HepG2 (cell line): ENCODE data around the gene EFHC2. TPM values are rescaled to one million over a fixed set of nuclear protein-coding genes. Genes with fewer than 3 reads are reported as not detected.
"Not testable (repeated sequence)": the region's sequence is repeated elsewhere in the genome, so short reads cannot be mapped to it uniquely, and the experiment has no call there.

ENCODE experiments used
- ATAC-seq: fragments of 200-7000 bp; cut with Tn5 transposase; 3 replicates; pipeline ENCODE4 v1.9.1; 2020; ENCODE audit warnings: mild to moderate bottlenecking, moderate library complexity
- BruUV-seq: library from RNA; stranded (reverse); fragments of 400-500 nt; replicated peaks from 2 replicates; lab custom pipeline; 2021; lab: Mats Ljungman, UMichigan
- CTCF ChIA-PET: fragments of 300-600 bp; formaldehyde crosslinking; extraction: SDS; loops from one replicate; lab custom pipeline; 2021; ENCODE audit warnings: low total read pairs, inconsistent platforms, low intra/inter-chr PET ratio; lab: Yijun Ruan, JAX
- POLR2A ChIA-PET: fragments of 350-600 bp; sonication (Branson Sonifier 250); formaldehyde crosslinking; loops from one replicate; lab custom pipeline; 2020; ENCODE audit warnings: antibody characterized with exemption, inconsistent platforms; lab: Yijun Ruan, JAX
- DNase-seq: peaks from one replicate; pipeline ENCODE4 v3.0.0-alpha.2; 2015; ENCODE audit warnings: low spot score
- FAIRE-seq: peaks from 3 replicates; lab custom pipeline; 2011; peaks lifted over from hg19 to GRCh38; lab: Jason Lieb, UNC
- H2AFZ ChIP-seq: one replicate; pipeline ENCODE4 v1.6.1; 2011; ENCODE audit warnings: low read length, inconsistent platforms
- H3K27ac ChIP-seq: fragments of 300-600 bp; 3 replicates; pipeline ENCODE4 v1.8.0; 2011; ENCODE audit warnings: mixed run types, mild to moderate bottlenecking, mixed read lengths, low read length, inconsistent platforms; ENCODE audit not compliant: insufficient read depth; ENCODE audit errors: extremely low read length
- H3K27me3 ChIP-seq, 2 experiments: fragments of 200-600 bp in 1 of 2; 2 replicates in 1 of 2; 3 replicates in 1 of 2; pipeline versions ENCODE4 v1.6.0 to v1.8.0; 2011; ENCODE audit warnings: low read length in 2 of 2, mild to moderate bottlenecking in 2 of 2, moderate library complexity in 2 of 2, inconsistent platforms in 1 of 2; ENCODE audit not compliant: insufficient read depth in 2 of 2, control insufficient read depth in 1 of 2
- H3K36me3 ChIP-seq, 2 experiments: fragments of 200-600 bp in 1 of 2; replicated peaks in 1 of 2; 2 replicates in 1 of 2; 3 replicates in 1 of 2; pipeline versions ENCODE4 v1.5.1 to v1.8.0; 2011; ENCODE audit warnings: low read length in 2 of 2, inconsistent platforms in 1 of 2; ENCODE audit not compliant: insufficient read depth in 2 of 2, control insufficient read depth in 1 of 2
- H3K4me1 ChIP-seq: 2 replicates; pipeline ENCODE4 v1.5.1; 2012; ENCODE audit warnings: low read length, inconsistent platforms; ENCODE audit not compliant: insufficient read depth
- H3K4me2 ChIP-seq: 2 replicates; pipeline ENCODE4 v1.6.0; 2011; ENCODE audit warnings: low read depth, low read length, inconsistent platforms
- H3K4me3 ChIP-seq, 3 experiments: fragments of 200-600 bp in 1 of 3; sonication (generic), shearing (Covaris generic) in 1 of 3; replicated peaks in 1 of 3; 2 replicates each; pipeline ENCODE4 v1.5.1; 2011 to 2016; ENCODE audit warnings: low read length in 3 of 3, inconsistent platforms in 2 of 3, low read depth in 2 of 3, mild to moderate bottlenecking in 2 of 3, control low read depth in 1 of 3, mixed read lengths in 1 of 3; ENCODE audit not compliant: insufficient read depth in 1 of 3
- H3K79me2 ChIP-seq: one replicate; pipeline ENCODE4 v1.6.1; 2011; ENCODE audit warnings: low read length, inconsistent platforms; ENCODE audit not compliant: insufficient read depth
- H3K9ac ChIP-seq: 2 replicates; pipeline ENCODE4 v1.6.0; 2011; ENCODE audit warnings: mild to moderate bottlenecking, low read depth, low read length, inconsistent platforms; ENCODE audit not compliant: insufficient read depth
- H3K9me3 ChIP-seq: 2 replicates; pipeline ENCODE4 v1.5.1; 2012; ENCODE audit warnings: mild to moderate bottlenecking, low read length
- H4K20me1 ChIP-seq: 2 replicates; pipeline ENCODE4 v1.6.0; 2011; ENCODE audit warnings: inconsistent platforms, mild to moderate bottlenecking, low read length, moderate library complexity; ENCODE audit not compliant: insufficient read depth
- BRCA1 ChIP-seq: sonication (generic); formaldehyde crosslinking; IDR thresholded peaks from 2 replicates; pipeline ENCODE4 v1.4.0; 2020; ENCODE audit warnings: missing genetic modification reagents
- CC2D1A ChIP-seq: sonication (generic); formaldehyde crosslinking; IDR thresholded peaks from 2 replicates; pipeline ENCODE4 v1.8.1; 2023; ENCODE audit warnings: mild to moderate bottlenecking, missing genetic modification reagents
- IKZF5 ChIP-seq: IDR thresholded peaks from 2 replicates; pipeline ENCODE4 v1.6.1; 2018; ENCODE audit warnings: missing genetic modification reagents, mild to moderate bottlenecking, missing compliant biosample characterization
- ISL2 ChIP-seq: sonication (generic); formaldehyde crosslinking; IDR thresholded peaks from 2 replicates; pipeline ENCODE4 v1.5.0; 2020; ENCODE audit warnings: missing genetic modification reagents
- KDM4B ChIP-seq: sonication (generic); formaldehyde crosslinking; IDR thresholded peaks from 2 replicates; pipeline ENCODE4 v1.4.0; 2020; ENCODE audit warnings: missing genetic modification reagents
- NCOA2 ChIP-seq: sonication (generic); formaldehyde crosslinking; IDR thresholded peaks from 2 replicates; pipeline ENCODE4 v1.8.0; 2022; ENCODE audit warnings: inconsistent platforms
- ZNF205 ChIP-seq: IDR thresholded peaks from 2 replicates; pipeline ENCODE4 v1.6.1; 2018; ENCODE audit warnings: missing biosample characterization, missing genetic modification reagents
- ZNF275 ChIP-seq: sonication (generic); formaldehyde crosslinking; IDR thresholded peaks from 2 replicates; pipeline ENCODE4 v1.8.0; 2022; ENCODE audit warnings: missing genetic modification reagents, mild to moderate bottlenecking, inconsistent platforms, borderline replicate concordance
- WGBS: methylation state at CpG from one replicate; pipeline ENCODE4 v1.1.6; 2017; ENCODE audit warnings: low lambda C conversion rate; 5-methylcytosine and 5-hydroxymethylcytosine counted together
- in situ Hi-C: cut with HindIII; loops from 2 replicates; pipeline ENCODE4 v1.10.0; 2017; ENCODE audit warnings: low pct_unique_long_range_greater_than_20kb; ENCODE audit not compliant: extremely low pct_ligation_motif_present
- intact Hi-C: fragments of 100-400 bp; cut with micrococcal nuclease; formaldehyde crosslinking; loops from one replicate; pipeline ENCODE4 v1.10.0; 2022; ENCODE audit not compliant: unreplicated experiment
- polyA plus RNA-seq, 8 experiments: library from polyadenylated mRNA; depleted of rRNA in 3 of 8; stranded (reverse) in 7 of 8; unstranded in 1 of 8; fragments of >200 nt; fragmentation: Illumina TruSeq in 4 of 8; extraction: Trizol in 4 of 8; gene quantifications; 2 replicates each; pipeline versions ENCODE4 v1.2.1 to v1.2.3, GENCODE V29; 2011 to 2016; ENCODE audit warnings: low read depth in 4 of 8, missing spikeins in 1 of 8, mixed read lengths in 1 of 8; ENCODE audit not compliant: insufficient read depth in 1 of 8
- total RNA-seq, 5 experiments: library from RNA; depleted of rRNA; stranded (reverse); fragments of >200 nt; fragmentation: Illumina TruSeq; extraction: Trizol; gene quantifications; 2 replicates each; pipeline ENCODE4 v1.2.3, GENCODE V29; 2016; ENCODE audit warnings: low read depth in 1 of 5
- TF ChIP-seq, protein P1 (sequence below): sonication (generic); formaldehyde crosslinking; IDR thresholded peaks from 2 replicates; pipeline ENCODE4 v1.8.0; 2022; ENCODE audit warnings: mild to moderate bottlenecking, missing genetic modification reagents, borderline replicate concordance

Gene EFHC2
- total and polyA plus RNA-seq, 2 of the 13 experiments (the other 11 are each of a cell fraction or from before 2014, with no cell fraction given) = not detected

DNA sequence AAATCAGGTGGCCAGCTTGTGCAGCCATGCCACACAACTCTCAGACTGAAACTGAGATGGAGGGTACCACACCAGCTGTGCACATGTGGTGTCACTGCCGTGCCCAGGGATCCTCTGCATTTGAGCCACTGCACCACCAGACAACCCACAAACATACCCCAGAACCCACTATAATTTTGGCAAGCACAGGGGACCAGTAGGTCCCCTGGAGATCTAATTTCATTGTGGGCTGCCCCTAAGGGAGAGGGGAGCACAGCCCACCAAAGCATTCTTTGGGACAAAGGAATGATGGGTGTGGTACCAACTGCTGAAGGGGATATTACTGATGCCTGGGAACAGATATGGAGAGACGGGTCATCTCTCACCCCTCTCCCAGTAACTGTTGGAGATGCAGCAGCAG, 140.9 kb downstream of the EFHC2 start (continued):
- TF ChIP-seq, protein P1, sequence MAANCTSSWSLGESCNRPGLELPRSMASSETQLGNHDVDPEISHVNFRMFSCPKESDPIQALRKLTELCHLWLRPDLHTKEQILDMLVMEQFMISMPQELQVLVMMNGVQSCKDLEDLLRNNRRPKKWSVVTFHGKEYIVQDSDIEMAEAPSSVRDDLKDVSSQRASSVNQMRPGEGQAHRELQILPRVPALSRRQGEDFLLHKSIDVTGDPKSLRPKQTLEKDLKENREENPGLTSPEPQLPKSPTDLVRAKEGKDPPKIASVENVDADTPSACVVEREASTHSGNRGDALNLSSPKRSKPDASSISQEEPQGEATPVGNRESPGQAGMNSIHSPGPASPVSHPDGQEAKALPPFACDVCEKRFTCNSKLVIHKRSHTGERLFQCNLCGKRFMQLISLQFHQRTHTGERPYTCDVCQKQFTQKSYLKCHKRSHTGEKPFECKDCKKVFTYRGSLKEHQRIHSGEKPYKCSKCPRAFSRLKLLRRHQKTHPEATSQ (CRISPR knock-in tag) = no peak
- TF ChIP-seq ZNF205 (CRISPR knock-in tag) (no peak), KDM4B (CRISPR knock-in tag) (no peak)

DNA sequence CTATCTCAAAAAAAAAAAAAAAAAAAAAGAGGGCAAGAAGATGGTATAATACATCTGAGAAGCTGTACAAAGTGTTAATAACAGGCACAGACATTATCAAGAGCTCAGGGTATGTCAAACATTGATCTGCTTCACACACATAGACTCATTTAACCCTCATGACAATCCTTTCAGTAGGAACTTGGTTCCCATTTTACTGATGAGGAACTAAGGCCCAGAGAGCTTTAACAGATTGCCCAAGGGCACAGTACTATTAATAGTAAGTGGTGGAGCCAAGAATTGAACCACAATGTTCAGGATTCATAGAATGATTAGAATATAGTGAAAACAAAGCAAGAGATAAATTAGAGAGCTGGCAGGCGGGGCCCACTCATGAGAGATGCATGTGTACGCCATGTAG, 154.4 kb downstream of the EFHC2 start:
- no peak overlapping the region for H3K27ac ChIP-seq
- no peaks in the 10 kb centered on the region for H3K9me3 ChIP-seq
- no peaks in the 10 kb centered on the region for H3K4me1 ChIP-seq
- no peak for FAIRE-seq
- no peaks in the 10 kb centered on the region for H3K27me3 ChIP-seq
- ATAC-seq = no peak
- 25% methylated on average over 2 of the region's 2 CpGs for WGBS
- TF ChIP-seq ISL2 (no peak), ZNF275 (CRISPR knock-in tag) (no peak), IKZF5 (CRISPR knock-in tag) (no peak), CC2D1A (CRISPR knock-in tag) (no peak), NCOA2 (CRISPR knock-in tag) (no peak), BRCA1 (no peak)
- POLR2A ChIA-PET = no interaction called here
- BruUV-seq = no TSS peak
- H3K4me2 ChIP-seq = no peak overlapping the region
- no peak overlapping the region for H3K4me3 ChIP-seq
- no peaks in the 10 kb centered on the region for H3K36me3 ChIP-seq
- H4K20me1 ChIP-seq = no peaks in the 10 kb centered on the region
- H2AFZ ChIP-seq = no peak overlapping the region
- CTCF ChIA-PET = no interaction called here
- H3K79me2 ChIP-seq = no peaks in the 10 kb centered on the region
- intact Hi-C loops (no loop called here), in situ Hi-C loops (no loop called here)
- no peak overlapping the region for H3K9ac ChIP-seq
- DNase-seq = no peak

GRCh38 chrX:44187915-44188314, 155.6 kb downstream of the EFHC2 start:
- BruUV-seq, intact Hi-C loops, H3K27ac ChIP-seq, H3K79me2 ChIP-seq, H3K36me3 ChIP-seq, H3K4me1 ChIP-seq, CTCF ChIA-PET, H2AFZ ChIP-seq, FAIRE-seq, in situ Hi-C loops, H3K4me2 ChIP-seq, H3K4me3 ChIP-seq, DNase-seq, H3K9me3 ChIP-seq, H3K9ac ChIP-seq, H3K27me3 ChIP-seq, H4K20me1 ChIP-seq, ATAC-seq, POLR2A ChIA-PET: not testable (repeated sequence)
- WGBS = 7% methylated on average over 5 of the region's 5 CpGs
